Activated CD4-positive, alpha-beta T cell treated with anti-CD3 and anti-CD28 coated beads, Interleukin-2, amount 50 U/mL, for 16 hours (primary cell): ENCODE results near the gene MOV10L1.

Source experiments
- DNase-seq: peaks from one replicate; pipeline ENCODE4 v3.0.0-alpha.2; 2020

The MOV10L1 gene

GRCh38 chr22:50089682-50090411, at the start of gene MOV10L1:
Gene MOV10L1 (plus strand): TSS chr22:50090006. CDS start chr22:50090089, 83 bp downstream.
- DNase-seq, result peak; percentile 7

- DNase-seq, result no peak
Observed at GRCh38 chr22:50040717-50041116, 49.1 kb upstream of the MOV10L1 start.

GRCh38 chr22:50041361-50042065, 48.3 kb upstream of the MOV10L1 start:
- no peak for DNase-seq

GRCh38 chr22:50044485-50045118, 45.2 kb upstream of the MOV10L1 start:
- DNase-seq, result no peak

GRCh38 chr22:50045211-50046018, 44.4 kb upstream of the MOV10L1 start:
- DNase-seq, result no peak

- DNase-seq, result no peak
Observed at GRCh38 chr22:50046019-50046415, 43.8 kb upstream of the MOV10L1 start.

- DNase-seq, result no peak
Observed at GRCh38 chr22:50046481-50047245, 43.1 kb upstream of the MOV10L1 start.

GRCh38 chr22:50047346-50047745, 42.5 kb upstream of the MOV10L1 start:
- no peak for DNase-seq

- no peak for DNase-seq
Observed at GRCh38 chr22:50048061-50048765, 41.6 kb upstream of the MOV10L1 start.

- no peak for DNase-seq
Observed at GRCh38 chr22:50048836-50049235, 41.0 kb upstream of the MOV10L1 start.

GRCh38 chr22:50049299-50050195, 40.3 kb upstream of the MOV10L1 start:
- DNase-seq, result no peak

GRCh38 chr22:50051930-50052329, 37.9 kb upstream of the MOV10L1 start:
- no peak for DNase-seq

GRCh38 chr22:50053861-50054260, 35.9 kb upstream of the MOV10L1 start:
- no peak for DNase-seq

- no peak for DNase-seq
Observed at GRCh38 chr22:50056214-50056972, 33.4 kb upstream of the MOV10L1 start.

GRCh38 chr22:50057278-50058060, 32.3 kb upstream of the MOV10L1 start:
- no peak for DNase-seq

GRCh38 chr22:50058061-50058905, 31.5 kb upstream of the MOV10L1 start, which contains the start of gene TTLL8:
Gene TTLL8 (minus strand): TSS chr22:50058298.
- no peak for DNase-seq
